Measurements from ENCODE around the gene CTNNBL1. TPM values are rescaled to one million over a fixed set of nuclear protein-coding genes. Genes with fewer than 3 reads are reported as not detected.

The CTNNBL1 gene
- polyA plus RNA-seq, 1 of the 3 experiments (the other 2 are of a cell fraction): 29.5 TPM

- TF ChIP-seq RXRA (IDR thresholded peaks at IDR 0.05; ENCODE audit: borderline replicate concordance, low read depth) (no peak), JUND (IDR thresholded peaks at IDR 0.05) (no peak), IRF3 (IDR thresholded peaks at IDR 0.05; ENCODE audit: low read depth, low read length) (no peak), NFIC (IDR thresholded peaks at IDR 0.05; ENCODE audit: borderline replicate concordance) (no peak), CHD2 (IDR thresholded peaks at IDR 0.05; ENCODE audit: low read length, partially characterized antibody) (no peak), SIN3A (IDR thresholded peaks at IDR 0.05; ENCODE audit: borderline replicate concordance, low read depth, low read length) (no peak), FOSL2 (IDR thresholded peaks at IDR 0.05; ENCODE audit: borderline replicate concordance, low read depth) (no peak), NRF1 (IDR thresholded peaks at IDR 0.05; ENCODE audit: low read depth, low read length) (no peak)
These were observed 32.5 kb downstream of the CTNNBL1 start (continued) for GRCh38 chr20:37726321-37726720.

GRCh38 chr20:37726971-37727956, 33.4 kb downstream of the CTNNBL1 start:
- H3K36me3 ChIP-seq (replicated peaks in 1 of 2; ENCODE audit: control insufficient read depth in 1 of 2, insufficient read depth in 2 of 2, low read length in 1 of 2): no peaks in the 10 kb centered on the region
- ChIA-PET POLR2A (interaction anchor here (0.6 kb wide), 1 partner anchor 1073 kb away, joined by 6 read pairs; no protein-coding TSS in a partner anchor), CTCF (interaction anchor here (0.8 to 3.2 kb wide), 6 partner anchors 11 to 163 kb away, joined by 3 to 7 read pairs (median 4); no protein-coding TSS in a partner anchor)
- H3K27me3 ChIP-seq (ENCODE audit: insufficient read depth): no peaks in the 10 kb centered on the region
- H3F3A ChIP-seq (replicated peaks; ENCODE audit: insufficient read depth): no peaks in the 10 kb centered on the region
- no peak for DNase-seq
- H3K79me2 ChIP-seq (ENCODE audit: insufficient read depth): peaks cover 13% of the 10 kb centered on the region; the same call in 1 of the 2 replicates
- TF ChIP-seq RCOR1 (IDR thresholded peaks at IDR 0.05; ENCODE audit: low read length) (no peak), TAF1 (IDR thresholded peaks at IDR 0.05; ENCODE audit: borderline replicate concordance, low read depth, low read length) (no peak), FOSL2 (IDR thresholded peaks at IDR 0.05; ENCODE audit: borderline replicate concordance, low read depth) (no peak), EZH2phosphoT487 (IDR thresholded peaks at IDR 0.05; ENCODE audit: borderline replicate concordance, low read depth) (no peak), NFIC (IDR thresholded peaks at IDR 0.05; ENCODE audit: borderline replicate concordance) (no peak), MXI1 (IDR thresholded peaks at IDR 0.05; ENCODE audit: low read depth, low read length) (no peak), IRF3 (IDR thresholded peaks at IDR 0.05; ENCODE audit: low read depth, low read length) (no peak), CHD2 (IDR thresholded peaks at IDR 0.05; ENCODE audit: low read length, partially characterized antibody) (no peak), GATA2 (CRISPR knock-in tag; IDR thresholded peaks at IDR 0.05) (no peak)
- no peaks in the 10 kb centered on the region for H3K9me3 ChIP-seq
- H3K9ac ChIP-seq: no peak overlapping the region
- WGBS (ENCODE audit: low lambda C conversion rate): 93% methylated on average over 7 of the region's 7 CpGs
- H4K20me1 ChIP-seq (ENCODE audit: insufficient read depth): no peaks in the 10 kb centered on the region
- no peak overlapping the region; a peak in 1 of 4 replicates for H3K27ac ChIP-seq (ENCODE audit: low read depth in 2 of 2, low read length in 1 of 2)
- no peak overlapping the region for H3K4me2 ChIP-seq
- no peak overlapping the region for H3K4me3 ChIP-seq (ENCODE audit: low read depth in 2 of 2, low read length in 1 of 2)
- H2AFZ ChIP-seq (ENCODE audit: low read depth): no peak overlapping the region
- peaks cover 2 to 20% of the 10 kb centered on the region in 2 experiments; a peak in 3 of 4 replicates for H3K4me1 ChIP-seq (ENCODE audit: control insufficient read depth in 1 of 2, insufficient read depth in 2 of 2, low read depth in 1 of 2, low read length in 1 of 2)
- H3K9me2 ChIP-seq: no peaks in the 10 kb centered on the region

All from SK-N-SH (cell line).